Measurements from ENCODE around the gene ZNF792.
A peak's percentile ranks its signal among the peaks of the same experiment; 100 is the strongest.
"Not testable (repeated sequence)": the region's sequence is repeated elsewhere in the genome, so short reads cannot be mapped to it uniquely, and the experiment has no call there.

Gene ZNF792

GRCh38 chr19:34963573-34964406 is at the start of gene ZNF792:
Gene ZNF792, minus strand, starts transcription at chr19:34964229. Its CDS starts 567 bp downstream, at chr19:34963662.
- FAIRE-seq, result no peak
- peak; percentile 79 for DNase-seq (ENCODE audit: low spot score)

- DNase-seq (ENCODE audit: low spot score) (peak; percentile 60), FAIRE-seq (no peak)
Observed at GRCh38 chr19:35013041-35013819, 49.2 kb upstream of the ZNF792 start.

GRCh38 chr19:35011737-35012682 is 48.0 kb upstream of the ZNF792 start:
- no peak for FAIRE-seq
- DNase-seq (ENCODE audit: low spot score), result no peak

DNA sequence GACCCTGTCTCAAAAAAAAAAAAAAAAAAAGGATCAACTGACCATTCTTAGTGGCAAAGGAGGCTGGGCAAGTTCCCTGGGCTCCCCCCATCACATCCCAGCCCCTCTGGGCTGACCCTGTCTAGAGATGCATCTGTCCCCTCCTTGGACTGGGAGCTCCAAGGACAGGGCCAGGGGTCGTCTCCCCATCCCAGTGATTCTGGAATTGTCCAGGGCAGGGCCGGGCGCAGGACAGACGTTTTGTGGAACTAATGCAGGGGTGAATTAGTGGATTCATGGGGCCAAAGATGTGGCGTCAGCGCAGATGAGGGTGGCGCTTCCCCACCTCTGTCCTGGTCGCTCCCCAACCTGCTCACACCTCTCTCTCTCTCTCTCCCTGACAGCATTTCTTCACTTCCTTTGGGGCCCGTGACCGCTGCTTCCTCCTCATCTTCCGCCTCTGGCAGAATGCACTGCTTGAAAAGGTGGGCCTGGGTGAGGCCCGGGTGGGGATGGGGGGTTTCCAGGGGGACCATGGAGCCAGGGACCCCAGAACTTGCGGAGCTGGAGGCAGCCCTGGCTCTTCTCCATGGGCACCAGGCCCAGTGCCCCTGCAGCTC is 47.2 kb upstream of the ZNF792 start:
- FAIRE-seq (no peak), DNase-seq (ENCODE audit: low spot score) (no peak)

- no peak for FAIRE-seq
Observed at GRCh38 chr19:35009424-35010415, 45.7 kb upstream of the ZNF792 start.

DNA sequence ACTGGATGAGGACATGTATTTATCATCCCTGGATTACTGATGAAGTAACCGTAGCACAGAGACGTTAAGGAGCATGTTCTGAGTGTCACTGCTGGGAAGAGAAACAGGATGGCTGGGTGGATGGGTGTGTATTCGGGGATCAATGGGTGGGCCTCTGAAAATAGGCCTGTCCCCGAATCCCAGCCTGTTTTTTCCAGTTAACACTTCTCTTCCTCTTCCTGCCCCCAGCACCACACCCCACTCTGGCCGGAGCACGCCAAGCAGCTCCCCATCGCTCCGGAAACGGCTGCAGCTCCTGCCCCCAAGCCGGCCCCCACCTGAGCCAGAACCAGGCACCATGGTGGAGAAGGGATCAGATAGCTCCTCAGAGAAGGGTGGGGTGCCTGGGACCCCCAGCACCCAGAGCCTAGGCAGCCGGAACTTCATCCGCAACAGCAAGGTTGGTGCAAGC is 44.9 kb upstream of the ZNF792 start:
- DNase-seq (ENCODE audit: low spot score), result no peak
- no peak for FAIRE-seq

More at GRCh38 chr19:35009424-35010415, 45.7 kb upstream of the ZNF792 start:
- DNase-seq (ENCODE audit: low spot score), result no peak

GRCh38 chr19:35007427-35007826 is 43.4 kb upstream of the ZNF792 start:
- FAIRE-seq; DNase-seq (ENCODE audit: low spot score): not testable (repeated sequence)

GRCh38 chr19:35006999-35007365 is 43.0 kb upstream of the ZNF792 start:
- DNase-seq (ENCODE audit: low spot score), result no peak
- FAIRE-seq, result no peak

GRCh38 chr19:35006342-35006998 is 42.4 kb upstream of the ZNF792 start:
- DNase-seq (ENCODE audit: low spot score) (no peak), FAIRE-seq (no peak)

- FAIRE-seq; DNase-seq (ENCODE audit: low spot score): not testable (repeated sequence)
Observed at GRCh38 chr19:35006007-35006341, 41.9 kb upstream of the ZNF792 start.

- FAIRE-seq, result no peak
- no peak for DNase-seq (ENCODE audit: low spot score)
Observed at GRCh38 chr19:35005256-35005977, 41.4 kb upstream of the ZNF792 start.

GRCh38 chr19:35004517-35005255 is 40.7 kb upstream of the ZNF792 start:
- no peak for FAIRE-seq
- DNase-seq (ENCODE audit: low spot score), result no peak

GRCh38 chr19:35002037-35002535 is 38.1 kb upstream of the ZNF792 start:
- no peak for FAIRE-seq
- DNase-seq (ENCODE audit: low spot score), result no peak

GRCh38 chr19:35000647-35001501 is 36.8 kb upstream of the ZNF792 start:
- no peak for FAIRE-seq
- peak; percentile 31 for DNase-seq (ENCODE audit: low spot score)

DNA sequence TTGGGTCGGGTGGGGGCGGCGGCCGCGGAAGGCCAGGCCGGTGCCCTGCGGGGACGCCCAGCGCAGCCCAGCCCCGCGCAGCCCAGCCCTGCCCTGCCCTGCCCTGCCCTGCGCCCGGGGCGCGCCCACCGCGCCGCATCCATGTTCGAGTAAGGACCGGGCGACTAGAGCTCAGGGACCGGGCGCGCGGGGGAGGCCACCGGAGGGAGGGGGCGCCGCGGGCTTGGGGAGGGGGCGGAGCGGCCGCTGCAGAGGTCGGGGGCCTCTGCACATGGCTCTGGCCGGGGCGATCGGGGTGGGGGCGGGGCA is 36.3 kb upstream of the ZNF792 start:
- no peak for DNase-seq (ENCODE audit: low spot score)
- no peak for FAIRE-seq

DNA sequence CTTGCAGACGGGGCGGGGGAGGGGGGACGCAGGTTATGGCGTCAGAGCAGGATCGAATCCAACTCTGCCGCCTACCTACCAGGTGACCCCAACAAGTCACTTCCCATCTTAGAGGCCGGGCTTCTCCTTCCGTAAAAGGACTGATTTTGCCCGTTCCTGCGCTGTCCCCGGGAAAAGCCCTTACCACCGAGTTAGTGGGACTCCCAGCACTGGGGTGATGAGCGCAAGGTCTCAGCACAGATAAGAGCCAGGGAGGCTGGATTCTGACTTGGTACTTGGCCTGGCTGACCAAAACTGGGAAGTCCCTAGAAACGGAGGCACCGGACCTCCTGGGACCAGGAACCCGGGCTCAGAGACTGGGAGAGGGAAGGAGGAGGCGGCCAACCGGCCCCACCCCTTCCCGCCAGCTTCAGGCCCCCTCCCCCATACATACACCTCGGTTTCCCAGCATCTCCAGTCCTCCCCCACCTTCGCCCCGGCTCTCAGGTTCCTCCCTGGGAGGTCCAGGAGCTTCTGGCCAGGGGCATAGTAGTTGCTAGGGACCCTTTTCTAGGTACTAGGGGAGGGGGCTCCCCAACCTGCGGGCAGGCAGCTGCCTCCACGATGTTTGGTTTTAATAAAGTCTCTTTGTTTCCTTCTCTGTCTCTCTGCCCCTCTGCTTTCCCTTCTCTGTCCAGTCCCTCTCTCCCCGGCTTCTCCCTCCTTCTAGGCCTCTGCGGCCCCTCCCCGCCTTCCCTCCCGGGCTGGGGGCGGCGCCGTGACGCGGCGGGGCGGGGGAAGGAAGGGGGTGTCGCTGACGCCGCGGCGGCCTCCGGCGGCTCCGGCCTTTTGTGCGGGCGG is 35.7 kb upstream of the ZNF792 start, which contains the start of gene GRAMD1A:
Gene GRAMD1A (plus strand): TSS at position 826 of the 840 bp plus-strand sequence. CDS start 156 bp downstream, outside the sequence.
- FAIRE-seq (peak; percentile 92), DNase-seq (ENCODE audit: low spot score) (peak; percentile 96)
